Panc1 (cell line): ENCODE data around the gene ROBO2.

Source experiments
- CTCF ChIP-seq: fragments of 450-650 bp; IDR thresholded peaks from 2 replicates; pipeline ENCODE4 v1.5.1; 2017; ENCODE audit warnings: mild to moderate bottlenecking
- POLR2AphosphoS5 ChIP-seq: IDR thresholded peaks from 2 replicates; pipeline ENCODE4 v1.6.1; 2012; ENCODE audit warnings: mild to moderate bottlenecking, low read depth, low read length, moderate library complexity
- TCF7L2 ChIP-seq: IDR thresholded peaks from 2 replicates; pipeline ENCODE4 v1.6.1; 2011; ENCODE audit warnings: mild to moderate bottlenecking, low read depth, low read length, inconsistent platforms

DNA sequence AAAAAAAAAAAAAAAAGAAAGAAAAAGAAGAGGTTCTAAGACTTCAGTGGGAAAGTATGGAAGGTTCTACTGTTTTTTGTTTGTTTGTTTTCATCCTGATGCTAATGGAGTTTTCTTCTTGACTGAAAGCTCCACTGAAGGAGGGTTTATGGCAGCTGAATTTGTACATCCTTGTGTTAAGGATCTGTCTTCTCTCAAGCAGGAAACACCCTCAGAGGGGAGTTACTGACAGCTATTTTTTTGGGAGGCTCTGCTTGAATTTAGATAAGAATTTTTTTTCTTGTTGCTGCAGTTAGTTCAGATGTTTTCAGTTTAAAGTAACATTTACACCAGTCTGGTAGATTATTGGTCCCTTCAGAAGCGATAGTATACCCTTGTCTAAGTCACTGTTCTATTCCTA, 325.3 kb downstream of the ROBO2 start:
- TF ChIP-seq TCF7L2 (no peak), CTCF (no peak), POLR2AphosphoS5 (no peak)
